DOHH2 (cell line): Measurements from ENCODE around the gene APOL3.

ENCODE experiments used
- H3F3A ChIP-seq: fragments of 200-600 bp; sonication (generic), shearing (Covaris generic); 2 replicates; pipeline ENCODE4 v1.6.0; 2016; ENCODE audit warnings: antibody characterized with exemption, mild to moderate bottlenecking; ENCODE audit not compliant: control insufficient read depth, insufficient read depth
- H3K27ac ChIP-seq: fragments of 200-600 bp; sonication (generic); 2 replicates; pipeline ENCODE4 v1.5.1; 2014; ENCODE audit warnings: low read depth, mild to moderate bottlenecking, low read length, moderate library complexity
- H3K27me3 ChIP-seq: fragments of 200-600 bp; sonication (generic); 2 replicates; pipeline ENCODE4 v1.6.1; 2014; ENCODE audit warnings: mild to moderate bottlenecking, low read length, mixed read lengths; ENCODE audit not compliant: control insufficient read depth
- H3K36me3 ChIP-seq: fragments of 200-600 bp; sonication (generic); 2 replicates; pipeline ENCODE4 v1.6.1; 2014; ENCODE audit warnings: mild to moderate bottlenecking, low read length, moderate library complexity, mixed read lengths; ENCODE audit not compliant: control insufficient read depth
- H3K4me1 ChIP-seq: fragments of 200-600 bp; sonication (generic); 2 replicates; pipeline ENCODE4 v1.6.1; 2014; ENCODE audit warnings: mild to moderate bottlenecking, low read length, mixed read lengths; ENCODE audit not compliant: control insufficient read depth
- H3K4me2 ChIP-seq: fragments of 200-600 bp; sonication (generic); 2 replicates; pipeline ENCODE4 v1.6.0; 2014; ENCODE audit warnings: mild to moderate bottlenecking, low read length, moderate library complexity
- H3K4me3 ChIP-seq: fragments of 200-600 bp; sonication (generic); 2 replicates; pipeline ENCODE4 v1.5.1; 2014; ENCODE audit warnings: mild to moderate bottlenecking, low read length, mixed read lengths
- H3K79me2 ChIP-seq: fragments of 200-600 bp; sonication (generic); 2 replicates; pipeline ENCODE4 v1.6.1; 2014; ENCODE audit warnings: mild to moderate bottlenecking, low read length, mixed read lengths; ENCODE audit not compliant: control insufficient read depth
- H3K9me2 ChIP-seq: fragments of 200-600 bp; sonication (generic); replicated peaks from 2 replicates; pipeline ENCODE4 v1.6.1; 2014; ENCODE audit warnings: mild to moderate bottlenecking, low read length, mixed read lengths; ENCODE audit not compliant: control insufficient read depth
- H3K9me3 ChIP-seq: fragments of 200-600 bp; sonication (generic); 2 replicates; pipeline ENCODE4 v1.6.1; 2014; ENCODE audit warnings: antibody characterized with exemption, low read length, mixed read lengths; ENCODE audit not compliant: control insufficient read depth, insufficient read depth
- H4K20me1 ChIP-seq: fragments of 200-600 bp; sonication (generic); 2 replicates; pipeline ENCODE4 v1.6.0; 2014; ENCODE audit warnings: low read depth, mild to moderate bottlenecking, antibody characterized with exemption, low read length, moderate library complexity; ENCODE audit not compliant: control insufficient read depth, insufficient read depth
- CTCF ChIP-seq: fragments of 200-600 bp; sonication (generic); IDR thresholded peaks from one replicate; pipeline ENCODE4 v1.5.1; 2014; ENCODE audit warnings: antibody characterized with exemption, mild to moderate bottlenecking, low read depth, low read length; ENCODE audit not compliant: poor library complexity, severe bottlenecking
- EZH2phosphoT487 ChIP-seq: fragments of 200-600 bp; sonication (generic); IDR thresholded peaks from 2 replicates; pipeline ENCODE4 v1.6.1; 2017; ENCODE audit warnings: borderline replicate concordance, mild to moderate bottlenecking, antibody characterized with exemption, low read length, moderate library complexity, mixed read lengths

Gene APOL3

GRCh38 chr22:36107436-36107835 is 53.1 kb downstream of the APOL3 start:
- Histone ChIP-seq H4K20me1 (no peaks in the 10 kb centered on the region), H3K4me2 (no peak overlapping the region), H3K4me1 (peaks cover 10% of the 10 kb centered on the region), H3F3A (no peaks in the 10 kb centered on the region), H3K9me3 (no peaks in the 10 kb centered on the region), H3K79me2 (no peaks in the 10 kb centered on the region), H3K27me3 (peaks cover 6% of the 10 kb centered on the region), H3K9me2 (no peaks in the 10 kb centered on the region), H3K36me3 (no peaks in the 10 kb centered on the region), H3K4me3 (no peak overlapping the region), H3K27ac (no peak overlapping the region)
- TF ChIP-seq CTCF (no peak), EZH2phosphoT487 (no peak)

- Histone ChIP-seq H3K79me2 (no peaks in the 10 kb centered on the region), H3K36me3 (no peaks in the 10 kb centered on the region), H3K4me1 (peaks cover 10% of the 10 kb centered on the region), H3F3A (no peaks in the 10 kb centered on the region), H3K9me2 (no peaks in the 10 kb centered on the region), H3K9me3 (no peaks in the 10 kb centered on the region), H3K27me3 (peaks cover 6% of the 10 kb centered on the region), H3K27ac (no peak overlapping the region), H4K20me1 (no peaks in the 10 kb centered on the region), H3K4me3 (no peak overlapping the region), H3K4me2 (no peak overlapping the region)
- TF ChIP-seq CTCF (no peak), EZH2phosphoT487 (no peak)
Measured at GRCh38 chr22:36106910-36107309, 53.6 kb downstream of the APOL3 start.

- Histone ChIP-seq H3K9me2 (no peaks in the 10 kb centered on the region), H3K79me2 (no peaks in the 10 kb centered on the region), H3K4me2 (no peak overlapping the region), H4K20me1 (no peaks in the 10 kb centered on the region), H3K4me3 (no peak overlapping the region), H3K4me1 (peaks cover 10% of the 10 kb centered on the region), H3F3A (no peaks in the 10 kb centered on the region), H3K36me3 (no peaks in the 10 kb centered on the region), H3K27ac (no peak overlapping the region), H3K9me3 (no peaks in the 10 kb centered on the region), H3K27me3 (peaks cover 9% of the 10 kb centered on the region)
- no peak for TF ChIP-seq CTCF
- TF ChIP-seq EZH2phosphoT487 = no peak
Measured at GRCh38 chr22:36104988-36105387, 55.6 kb downstream of the APOL3 start.

- peaks cover 10% of the 10 kb centered on the region for H3K4me1 ChIP-seq
- no peaks in the 10 kb centered on the region for H3K9me2 ChIP-seq
- H3K36me3 ChIP-seq = no peaks in the 10 kb centered on the region
- H3K9me3 ChIP-seq = no peaks in the 10 kb centered on the region
- H3K79me2 ChIP-seq = no peaks in the 10 kb centered on the region
- H3K27ac ChIP-seq = no peak overlapping the region
- no peaks in the 10 kb centered on the region for H3F3A ChIP-seq
- H3K27me3 ChIP-seq = peaks cover 11% of the 10 kb centered on the region
- TF ChIP-seq CTCF (no peak), EZH2phosphoT487 (no peak)
- no peak overlapping the region for H3K4me2 ChIP-seq
- no peak overlapping the region for H3K4me3 ChIP-seq
- H4K20me1 ChIP-seq = no peaks in the 10 kb centered on the region
Measured at GRCh38 chr22:36104435-36104834, 56.1 kb downstream of the APOL3 start.
